GM12878 (cell line): Measurements from ENCODE around the gene HCLS1.
"Not testable (repeated sequence)": the region's sequence is repeated elsewhere in the genome, so short reads cannot be mapped to it uniquely, and the experiment has no call there.

Source experiments
- CHD1 ChIP-seq: IDR thresholded peaks from 2 replicates; pipeline ENCODE4 v1.6.1; 2012; ENCODE audit warnings: low read depth, low read length, improper control_type of control experiment
- CTCF ChIP-seq, 3 experiments: IDR thresholded peaks in 2 of 3; conservative IDR thresholded peaks in 1 of 3; 2 replicates each; pipeline ENCODE4 v1.5.1; 2011; ENCODE audit warnings: low read depth in 3 of 3, low read length in 3 of 3, mild to moderate bottlenecking in 3 of 3, control low read depth in 2 of 3, moderate library complexity in 2 of 3, inconsistent platforms in 1 of 3, mixed read lengths in 1 of 3; ENCODE audit not compliant: control insufficient read depth in 2 of 3, insufficient read depth in 1 of 3; ENCODE audit errors: extremely low read depth in 1 of 3
- EP300 ChIP-seq, 2 experiments: fragments of 150-350 bp in 1 of 2; IDR thresholded peaks; 2 replicates each; pipeline ENCODE4 v1.6.1; 2011 to 2012; ENCODE audit warnings: low read depth in 2 of 2, low read length in 2 of 2, borderline replicate concordance in 1 of 2, improper control_type of control experiment in 1 of 2, inconsistent platforms in 1 of 2; ENCODE audit not compliant: control insufficient read depth in 1 of 2
- GABPA ChIP-seq: IDR thresholded peaks from 2 replicates; pipeline ENCODE4 v1.6.1; 2014; ENCODE audit warnings: antibody characterized with exemption, low read depth, mild to moderate bottlenecking, inconsistent platforms
- MXI1 ChIP-seq: fragments of 150-350 bp; IDR thresholded peaks from 2 replicates; pipeline ENCODE4 v1.6.1; 2011; ENCODE audit warnings: low read depth, mild to moderate bottlenecking, inconsistent platforms, low read length, improper control_type of control experiment
- POLR2A ChIP-seq: IDR thresholded peaks from 2 replicates; pipeline ENCODE4 v1.6.1; 2011; ENCODE audit warnings: low read depth, mild to moderate bottlenecking, low read length
- RCOR1 ChIP-seq: conservative IDR thresholded peaks from 2 replicates; pipeline ENCODE4 v1.6.1; 2012; ENCODE audit warnings: low read depth, low read length, improper control_type of control experiment
- SUPT20H ChIP-seq: IDR thresholded peaks from 2 replicates; pipeline ENCODE4 v1.6.1; 2011; ENCODE audit warnings: low read depth, mild to moderate bottlenecking, low read length, moderate library complexity, borderline replicate concordance; ENCODE audit not compliant: control insufficient read depth
- ZNF384 ChIP-seq: IDR thresholded peaks from 2 replicates; pipeline ENCODE4 v1.6.1; 2012; ENCODE audit warnings: low read depth, mild to moderate bottlenecking, low read length, improper control_type of control experiment, borderline replicate concordance

GRCh38 chr3:121599900-121600299 is 60.8 kb downstream of the HCLS1 start:
- not testable (repeated sequence) for TF ChIP-seq CTCF (IDR thresholded peaks at IDR 0.05 in 2 of 3, conservative IDR thresholded peaks at IDR 0.05 in 1 of 3; ENCODE audit: control insufficient read depth in 2 of 3, extremely low read depth in 1 of 3, insufficient read depth in 1 of 3, low read depth in 3 of 3, low read length in 3 of 3); GABPA; MXI1; CHD1; EP300 (IDR thresholded peaks at IDR 0.05; ENCODE audit: borderline replicate concordance in 1 of 2, control insufficient read depth in 1 of 2, low read depth in 2 of 2, low read length in 2 of 2); SUPT20H; ZNF384; RCOR1; POLR2A
